ENCODE measurements around the gene SERPINI1. TPM values are rescaled to one million over a fixed set of nuclear protein-coding genes. Genes with fewer than 3 reads are reported as not detected.
A peak's percentile ranks its signal among the peaks of the same experiment; 100 is the strongest.

Gene SERPINI1
- 0.86 and 7.7 TPM in 2 replicates for total RNA-seq (2014; rRNA removed; shearing (Covaris generic))

- DNase-seq (ENCODE audit: low read depth) = peak; percentile 95
Measured at GRCh38 chr3:167735233-167736138, at the start of gene SERPINI1. SERPINI1 (plus strand) TSS chr3:167735721; CDS start chr3:167789129, 53,408 bp downstream.

GRCh38 chr3:167691366-167691765, 44.2 kb upstream of the SERPINI1 start:
- DNase-seq (ENCODE audit: low read depth) = no peak

GRCh38 chr3:167694121-167694520, 41.4 kb upstream of the SERPINI1 start:
- no peak for DNase-seq (ENCODE audit: low read depth)

GRCh38 chr3:167700046-167700445, 35.5 kb upstream of the SERPINI1 start:
- no peak for DNase-seq (ENCODE audit: low read depth)

- no peak for DNase-seq (ENCODE audit: low read depth)
Measured at GRCh38 chr3:167700926-167701325, 34.6 kb upstream of the SERPINI1 start.

GRCh38 chr3:167705840-167706239, 29.7 kb upstream of the SERPINI1 start:
- no peak for DNase-seq (ENCODE audit: low read depth)

- no peak for DNase-seq (ENCODE audit: low read depth)
Measured at GRCh38 chr3:167709690-167710089, 25.8 kb upstream of the SERPINI1 start.

GRCh38 chr3:167710552-167710951, 25.0 kb upstream of the SERPINI1 start:
- no peak for DNase-seq (ENCODE audit: low read depth)

GRCh38 chr3:167711439-167711838, 24.1 kb upstream of the SERPINI1 start:
- no peak for DNase-seq (ENCODE audit: low read depth)

- DNase-seq (ENCODE audit: low read depth) = no peak
Measured at GRCh38 chr3:167712445-167712844, 23.1 kb upstream of the SERPINI1 start.

GRCh38 chr3:167714871-167715270, 20.6 kb upstream of the SERPINI1 start:
- DNase-seq (ENCODE audit: low read depth) = no peak

- DNase-seq (ENCODE audit: low read depth) = no peak
Measured at GRCh38 chr3:167716920-167717319, 18.6 kb upstream of the SERPINI1 start.

GRCh38 chr3:167718582-167718981, 16.9 kb upstream of the SERPINI1 start:
- no peak for DNase-seq (ENCODE audit: low read depth)

GRCh38 chr3:167723025-167723512, 12.5 kb upstream of the SERPINI1 start:
- no peak for DNase-seq (ENCODE audit: low read depth)

- DNase-seq (ENCODE audit: low read depth) = no peak
Measured at GRCh38 chr3:167723872-167724271, 11.6 kb upstream of the SERPINI1 start.

- peak; percentile 11 for DNase-seq (ENCODE audit: low read depth)
Measured at GRCh38 chr3:167728176-167728575, 7.3 kb upstream of the SERPINI1 start.

GRCh38 chr3:167728632-167729323, 6.7 kb upstream of the SERPINI1 start:
- DNase-seq (ENCODE audit: low read depth) = no peak

GRCh38 chr3:167729591-167729990, 5.9 kb upstream of the SERPINI1 start:
- DNase-seq (ENCODE audit: low read depth) = no peak

- DNase-seq (ENCODE audit: low read depth) = no peak
Measured at GRCh38 chr3:167731393-167731792, 4.1 kb upstream of the SERPINI1 start.

- no peak for DNase-seq (ENCODE audit: low read depth)
Measured at GRCh38 chr3:167732313-167733065, 3.0 kb upstream of the SERPINI1 start.

GRCh38 chr3:167733961-167734497, 1.5 kb upstream of the SERPINI1 start:
- DNase-seq (ENCODE audit: low read depth) = peak; percentile 5

All from Daoy (cell line).